Measurements from ENCODE around the gene SYCP2.
"Not testable (repeated sequence)": the region's sequence is repeated elsewhere in the genome, so short reads cannot be mapped to it uniquely, and the experiment has no call there.

Gene SYCP2

DNA sequence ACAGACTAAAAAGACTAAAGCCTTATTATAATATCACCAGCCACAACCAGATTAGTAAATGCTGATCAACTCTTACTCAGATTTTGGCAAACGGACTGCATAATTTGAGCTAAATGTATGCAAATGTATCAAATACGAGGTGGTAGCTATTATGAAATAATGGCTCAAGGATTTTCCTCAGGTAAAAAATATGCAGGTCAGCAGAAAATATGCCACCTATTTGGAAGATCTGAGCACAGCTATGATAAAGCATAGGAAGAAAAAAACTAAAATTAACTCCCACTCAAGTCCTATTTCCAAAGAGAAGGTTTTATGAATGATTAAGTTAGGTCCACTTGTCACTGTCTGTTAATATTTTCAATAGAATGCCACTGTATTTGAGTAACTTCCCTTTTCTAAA lies 22.4 kb downstream of the SYCP2 start:
- Histone ChIP-seq H3K4me1 (no peaks in the 10 kb centered on the region), H3K27me3 (peaks cover 3% of the 10 kb centered on the region), H3K9me3 (no peaks in the 10 kb centered on the region), H3K36me3 (no peaks in the 10 kb centered on the region), H3K4me3 (ENCODE audit: low read depth, low read length) (no peak overlapping the region)
- TF ChIP-seq, protein P1, sequence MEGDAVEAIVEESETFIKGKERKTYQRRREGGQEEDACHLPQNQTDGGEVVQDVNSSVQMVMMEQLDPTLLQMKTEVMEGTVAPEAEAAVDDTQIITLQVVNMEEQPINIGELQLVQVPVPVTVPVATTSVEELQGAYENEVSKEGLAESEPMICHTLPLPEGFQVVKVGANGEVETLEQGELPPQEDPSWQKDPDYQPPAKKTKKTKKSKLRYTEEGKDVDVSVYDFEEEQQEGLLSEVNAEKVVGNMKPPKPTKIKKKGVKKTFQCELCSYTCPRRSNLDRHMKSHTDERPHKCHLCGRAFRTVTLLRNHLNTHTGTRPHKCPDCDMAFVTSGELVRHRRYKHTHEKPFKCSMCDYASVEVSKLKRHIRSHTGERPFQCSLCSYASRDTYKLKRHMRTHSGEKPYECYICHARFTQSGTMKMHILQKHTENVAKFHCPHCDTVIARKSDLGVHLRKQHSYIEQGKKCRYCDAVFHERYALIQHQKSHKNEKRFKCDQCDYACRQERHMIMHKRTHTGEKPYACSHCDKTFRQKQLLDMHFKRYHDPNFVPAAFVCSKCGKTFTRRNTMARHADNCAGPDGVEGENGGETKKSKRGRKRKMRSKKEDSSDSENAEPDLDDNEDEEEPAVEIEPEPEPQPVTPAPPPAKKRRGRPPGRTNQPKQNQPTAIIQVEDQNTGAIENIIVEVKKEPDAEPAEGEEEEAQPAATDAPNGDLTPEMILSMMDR (IDR thresholded peaks at IDR 0.05; ENCODE audit: low read depth, low read length) = no peak
- DNase-seq = no peak

DNA sequence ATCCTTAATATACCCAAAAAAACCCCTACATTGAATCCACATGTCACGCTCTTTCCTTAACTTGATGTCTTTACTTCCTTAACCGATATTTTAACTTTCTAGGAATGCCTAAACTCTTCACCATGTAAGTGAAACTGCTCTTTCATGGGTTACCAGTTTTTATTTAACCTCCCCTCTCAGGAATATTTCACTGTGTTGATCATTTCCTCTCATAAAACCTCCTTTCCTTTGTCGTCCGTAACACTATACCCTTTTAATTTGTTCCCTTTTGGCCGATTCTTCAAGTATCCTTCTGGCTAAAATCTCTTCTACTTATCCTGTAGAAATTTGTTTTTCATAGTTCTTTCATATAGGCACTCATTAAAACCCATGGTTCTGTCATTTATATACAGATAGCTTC lies 24.6 kb downstream of the SYCP2 start:
- TF ChIP-seq, protein P1 (IDR thresholded peaks at IDR 0.05; ENCODE audit: low read depth, low read length) = no peak
- no peaks in the 10 kb centered on the region for H3K9me3 ChIP-seq

DNA sequence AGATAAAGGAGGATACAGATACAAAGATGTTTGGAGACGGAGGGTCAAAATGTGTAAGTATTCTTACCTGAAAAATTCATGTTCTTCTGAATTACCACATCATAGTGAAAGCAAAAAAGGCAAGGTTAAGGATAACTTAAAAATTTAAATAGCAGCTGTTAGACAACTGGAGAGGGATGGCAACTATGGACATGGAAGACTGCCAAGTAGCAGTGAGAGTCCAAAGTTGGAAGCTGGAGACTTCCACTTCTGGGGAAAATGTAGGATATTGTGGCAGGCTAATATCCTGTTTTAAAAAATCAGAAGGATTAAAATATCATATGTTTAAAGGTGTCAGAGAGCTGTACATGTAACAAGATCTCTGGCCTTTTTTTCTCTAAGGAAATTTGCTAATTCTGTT lies 29.8 kb downstream of the SYCP2 start:
- Histone ChIP-seq H3K4me3 (ENCODE audit: low read depth, low read length) (no peak overlapping the region), H3K4me1 (no peaks in the 10 kb centered on the region), H3K36me3 (no peaks in the 10 kb centered on the region), H3K27me3 (no peaks in the 10 kb centered on the region), H3K9me3 (no peaks in the 10 kb centered on the region)
- DNase-seq = no peak
- TF ChIP-seq, protein P1 (IDR thresholded peaks at IDR 0.05; ENCODE audit: low read depth, low read length) = no peak

More for the DNA sequence above, 24.6 kb downstream of the SYCP2 start:
- no peaks in the 10 kb centered on the region for H3K4me1 ChIP-seq
- no peak for DNase-seq
- peaks cover 3% of the 10 kb centered on the region for H3K27me3 ChIP-seq
- no peak overlapping the region for H3K4me3 ChIP-seq (ENCODE audit: low read depth, low read length)
- H3K36me3 ChIP-seq = no peaks in the 10 kb centered on the region

DNA sequence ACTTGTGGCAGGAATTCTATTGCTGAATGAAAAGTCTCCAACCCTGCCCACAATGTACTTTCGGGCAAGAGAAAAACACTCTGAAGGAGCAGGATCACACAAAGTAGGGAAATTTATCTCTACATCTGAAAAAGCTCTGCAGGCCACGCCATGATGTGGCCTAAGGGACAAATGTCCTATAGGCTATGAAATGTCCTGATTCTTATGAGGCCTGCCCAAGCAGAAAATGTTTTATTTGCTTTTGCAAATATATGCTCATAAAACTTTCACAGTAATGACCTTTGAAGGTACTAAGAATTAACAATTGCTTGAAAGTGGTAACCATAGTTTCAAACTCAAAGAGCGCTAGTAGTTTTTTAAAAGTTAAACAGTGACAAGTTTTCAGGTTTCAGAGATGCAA lies 31.0 kb downstream of the SYCP2 start:
- TF ChIP-seq, protein P1 (IDR thresholded peaks at IDR 0.05; ENCODE audit: low read depth, low read length) = no peak
- Histone ChIP-seq H3K27me3 (no peaks in the 10 kb centered on the region), H3K36me3 (no peaks in the 10 kb centered on the region), H3K9me3 (no peaks in the 10 kb centered on the region), H3K4me3 (ENCODE audit: low read depth, low read length) (no peak overlapping the region), H3K4me1 (no peaks in the 10 kb centered on the region)
- no peak for DNase-seq

DNA sequence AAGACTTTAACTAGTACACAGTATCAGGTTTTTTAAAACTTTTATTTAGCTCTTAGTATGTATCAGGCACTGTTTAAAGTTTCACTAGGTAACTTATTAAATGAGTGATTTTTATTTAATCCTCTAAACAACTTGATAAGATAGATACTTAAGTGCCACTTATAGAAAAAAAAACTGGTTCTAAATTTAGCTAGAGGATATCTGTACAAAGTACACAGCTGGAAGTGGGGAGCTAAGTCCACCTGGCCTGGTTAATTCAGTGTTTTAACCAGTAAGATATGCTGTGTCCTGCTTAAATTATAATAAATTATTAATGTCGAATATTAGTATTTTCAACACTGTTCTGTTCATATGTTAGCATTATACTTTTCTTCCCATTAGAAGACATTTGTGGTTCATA lies 37.5 kb downstream of the SYCP2 start:
- TF ChIP-seq, protein P1 (IDR thresholded peaks at IDR 0.05; ENCODE audit: low read depth, low read length) = no peak
- no peaks in the 10 kb centered on the region for H3K9me3 ChIP-seq
- no peak overlapping the region for H3K4me3 ChIP-seq (ENCODE audit: low read depth, low read length)
- H3K4me1 ChIP-seq = no peaks in the 10 kb centered on the region
- no peak for DNase-seq
- no peaks in the 10 kb centered on the region for H3K36me3 ChIP-seq
- H3K27me3 ChIP-seq = 0 out of 2 replicates have a peak, but pooled peaks cover 9% of the 10 kb centered on the region

DNA sequence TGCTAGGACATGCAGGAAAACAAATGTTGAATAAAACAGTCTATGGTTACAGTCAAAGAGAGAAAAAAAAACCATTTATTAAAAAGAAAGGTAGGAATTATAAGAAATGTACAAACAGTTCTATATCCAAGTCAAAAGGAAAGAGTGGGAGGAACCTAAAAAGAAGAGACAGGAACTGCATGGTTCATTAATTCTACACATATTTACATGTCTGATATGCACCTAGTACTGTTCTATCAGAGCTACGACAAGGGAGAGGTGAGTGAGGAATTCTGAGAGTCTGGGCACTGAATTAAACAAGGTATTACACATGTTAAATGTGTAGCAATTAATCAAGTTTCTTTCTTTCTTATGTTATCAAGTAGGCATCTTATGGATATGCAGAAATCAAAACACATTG lies 41.9 kb downstream of the SYCP2 start:
- H3K4me1 ChIP-seq = no peaks in the 10 kb centered on the region
- no peaks in the 10 kb centered on the region for H3K9me3 ChIP-seq
- no peak for DNase-seq
- H3K36me3 ChIP-seq = no peaks in the 10 kb centered on the region
- TF ChIP-seq, protein P1 (IDR thresholded peaks at IDR 0.05; ENCODE audit: low read depth, low read length) = no peak
- 0 out of 2 replicates have a peak, but pooled peaks cover 9% of the 10 kb centered on the region for H3K27me3 ChIP-seq
- H3K4me3 ChIP-seq (ENCODE audit: low read depth, low read length) = no peak overlapping the region

DNA sequence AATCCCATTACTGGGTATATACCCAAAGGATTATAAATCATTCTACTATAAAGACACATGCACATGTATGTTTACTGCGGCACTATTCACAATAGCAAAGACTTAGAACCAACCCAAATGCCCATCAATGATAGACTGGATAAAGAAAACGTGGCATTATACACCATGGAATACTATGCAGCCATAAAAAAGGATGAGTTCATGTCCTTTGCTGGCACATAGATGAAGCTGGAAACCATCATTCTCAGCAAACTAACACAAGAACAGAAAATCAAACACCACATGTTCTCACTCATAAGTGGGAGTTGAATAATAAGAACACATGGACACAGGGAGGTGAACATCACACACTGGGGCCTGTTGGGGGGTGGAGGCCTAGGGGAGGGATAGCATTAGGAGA lies 43.4 kb downstream of the SYCP2 start:
- H3K27me3 ChIP-seq; H3K4me3 ChIP-seq (ENCODE audit: low read depth, low read length); H3K9me3 ChIP-seq; DNase-seq; H3K36me3 ChIP-seq; H3K4me1 ChIP-seq: not testable (repeated sequence)

Measured in BE2C (cell line).